ENCODE results near the gene FAR2. TPM values are rescaled to one million over a fixed set of nuclear protein-coding genes. Genes with fewer than 3 reads are reported as not detected.
A peak's percentile ranks its signal among the peaks of the same experiment; 100 is the strongest.

The FAR2 gene
- total RNA-seq, 2 experiments from 2014 or later = 0.53 to 1.6 TPM

DNA sequence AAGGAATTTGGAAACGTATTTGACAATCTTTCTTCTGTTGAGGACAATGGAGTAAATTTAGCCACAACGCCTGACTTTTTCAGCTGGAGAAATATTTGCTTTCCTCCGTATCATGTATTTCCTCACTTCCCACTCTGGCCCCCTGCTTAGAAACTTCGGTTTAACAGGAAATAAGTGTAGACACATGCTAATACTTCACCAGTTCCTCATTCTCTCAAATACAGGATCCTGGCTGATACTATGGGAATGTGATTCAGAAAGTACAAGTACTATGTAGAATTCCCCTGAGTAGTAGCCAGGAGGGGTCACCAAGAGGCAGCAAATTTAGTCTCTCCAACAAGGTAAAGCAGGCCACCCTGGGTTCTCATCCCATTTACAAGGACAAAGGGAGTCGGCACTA is 58.0 kb downstream of the FAR2 start:
- ATAC-seq (ENCODE audit: poor library complexity) (no peak), DNase-seq (peak in 2 of 14 experiments; percentile 33 to 47)
- Mint-ChIP-seq H3K27ac (no peak overlapping the region), H3K9me3 (peaks cover 4% of the 10 kb centered on the region), H3K36me3 (ENCODE audit: low read depth) (no peaks in the 10 kb centered on the region), H3K27me3 (no peaks in the 10 kb centered on the region), H3K4me3 (no peak overlapping the region), H3K4me1 (ENCODE audit: low read depth) (no peaks in the 10 kb centered on the region)
- Histone ChIP-seq H3K4me3 (ENCODE audit: low read length) (no peak overlapping the region), H3K27ac (ENCODE audit: low read depth in 1 of 2, low read length in 2 of 2) (no peak overlapping the region), H3K36me3 (ENCODE audit: insufficient read depth, low read length) (no peaks in the 10 kb centered on the region), H3K27me3 (ENCODE audit: control insufficient read depth in 1 of 2, insufficient read depth in 2 of 2, low read length in 2 of 2) (no peaks in the 10 kb centered on the region), H3K9me3 (ENCODE audit: control insufficient read depth in 1 of 2, insufficient read depth in 1 of 2, low read length in 2 of 2) (no peaks in the 10 kb centered on the region), H3K4me1 (ENCODE audit: insufficient read depth, low read length) (no peaks in the 10 kb centered on the region)
- ChIA-PET CTCF (no interaction called here), POLR2A (no interaction called here)
- intact Hi-C loops (cut with DNase I, micrococcal nuclease) = no loop called here
- no peak for TF ChIP-seq CTCF (IDR thresholded peaks at IDR 0.05)

DNA sequence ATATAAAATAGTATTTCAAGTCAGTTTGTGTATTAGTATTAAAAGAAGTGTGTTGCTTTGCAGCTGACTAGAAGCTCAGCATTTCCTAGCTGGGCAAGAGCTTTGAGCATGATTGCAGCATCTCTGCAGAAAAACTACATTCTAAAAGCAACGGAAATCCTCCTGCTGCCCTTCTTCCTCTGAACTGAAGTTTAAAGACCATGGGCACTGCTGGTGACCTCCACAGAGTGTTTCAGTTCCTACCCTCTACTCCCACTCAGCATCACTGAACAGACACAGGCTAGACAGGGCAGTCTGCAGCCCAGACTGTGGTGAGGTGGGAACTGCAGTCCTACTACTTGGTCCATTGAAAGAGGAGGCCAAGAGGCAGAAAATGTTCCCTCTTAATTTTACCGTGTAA is 59.0 kb downstream of the FAR2 start:
- no peak overlapping the region for H3K4me3 Mint-ChIP-seq
- H3K4me1 Mint-ChIP-seq (ENCODE audit: low read depth) = no peaks in the 10 kb centered on the region
- ChIA-PET CTCF (no interaction called here), POLR2A (no interaction called here)
- ATAC-seq (ENCODE audit: poor library complexity) (no peak), DNase-seq (no peak)
- H3K36me3 ChIP-seq (ENCODE audit: insufficient read depth, low read length) = no peaks in the 10 kb centered on the region
- TF ChIP-seq CTCF (IDR thresholded peaks at IDR 0.05) = no peak
- no peaks in the 10 kb centered on the region for H3K9me3 ChIP-seq (ENCODE audit: control insufficient read depth in 1 of 2, insufficient read depth in 1 of 2, low read length in 2 of 2)
- H3K4me3 ChIP-seq (ENCODE audit: low read length) = no peak overlapping the region
- intact Hi-C loops (cut with DNase I, micrococcal nuclease) = no loop called here
- no peaks in the 10 kb centered on the region for H3K36me3 Mint-ChIP-seq (ENCODE audit: low read depth)
- no peaks in the 10 kb centered on the region for H3K27me3 Mint-ChIP-seq
- no peaks in the 10 kb centered on the region for H3K4me1 ChIP-seq (ENCODE audit: insufficient read depth, low read length)
- no peak overlapping the region for H3K27ac Mint-ChIP-seq
- H3K27ac ChIP-seq (ENCODE audit: low read depth in 1 of 2, low read length in 2 of 2) = no peak overlapping the region
- no peaks in the 10 kb centered on the region for H3K9me3 Mint-ChIP-seq
- no peaks in the 10 kb centered on the region for H3K27me3 ChIP-seq (ENCODE audit: control insufficient read depth in 1 of 2, insufficient read depth in 2 of 2, low read length in 2 of 2)

DNA sequence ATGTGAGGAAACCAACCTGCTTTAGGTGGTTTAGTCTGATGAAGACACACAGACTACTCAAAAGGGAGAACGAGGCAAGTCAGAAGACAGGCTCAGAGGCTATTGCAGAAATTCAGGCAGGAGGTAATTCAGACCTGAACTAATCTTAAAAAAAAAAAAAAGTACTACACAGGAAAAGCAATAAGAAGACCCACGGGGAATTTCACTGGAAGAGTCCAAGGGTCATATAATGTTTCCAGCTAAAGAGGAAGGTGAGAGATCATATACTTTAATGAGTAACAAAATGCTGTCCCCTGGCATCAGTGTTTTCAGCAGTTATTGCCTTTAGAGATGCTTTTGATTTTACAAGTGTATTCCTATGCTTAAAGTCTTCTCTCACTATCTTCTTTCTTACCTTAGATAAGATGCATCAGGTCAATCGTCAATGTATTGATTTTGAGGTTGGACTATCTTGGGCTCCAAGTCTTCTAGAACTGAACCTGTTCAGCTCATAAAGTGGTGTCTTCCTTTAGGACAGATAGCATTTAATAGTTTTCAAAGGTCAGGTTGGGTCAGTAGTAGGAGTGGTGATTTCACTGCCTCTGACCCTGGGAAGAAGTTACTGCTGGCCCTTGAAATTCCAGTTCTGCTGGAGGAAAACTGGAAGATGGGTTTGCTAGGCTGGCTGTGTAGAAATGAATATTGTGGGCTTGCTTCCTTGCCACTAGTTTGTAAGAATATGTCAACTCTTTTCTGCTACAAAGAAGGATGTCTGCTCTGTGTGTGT is 60.0 kb downstream of the FAR2 start:
- H3K27ac Mint-ChIP-seq = no peak overlapping the region
- POLR2A ChIA-PET = no interaction called here

More for the DNA sequence above, 60.0 kb downstream of the FAR2 start:
- no peaks in the 10 kb centered on the region for H3K36me3 Mint-ChIP-seq (ENCODE audit: low read depth)
- CTCF ChIA-PET = no interaction called here
- no peak for TF ChIP-seq CTCF (IDR thresholded peaks at IDR 0.05)
- H3K27me3 ChIP-seq (ENCODE audit: control insufficient read depth in 1 of 2, insufficient read depth in 2 of 2, low read length in 2 of 2) = no peaks in the 10 kb centered on the region
- intact Hi-C loops (cut with DNase I, micrococcal nuclease) = no loop called here
- no peaks in the 10 kb centered on the region for H3K4me1 ChIP-seq (ENCODE audit: insufficient read depth, low read length)
- ATAC-seq (ENCODE audit: poor library complexity) (no peak), DNase-seq (no peak)
- no peaks in the 10 kb centered on the region for H3K27me3 Mint-ChIP-seq
- no peak overlapping the region for H3K4me3 ChIP-seq (ENCODE audit: low read length)
- no peaks in the 10 kb centered on the region for H3K9me3 Mint-ChIP-seq
- H3K9me3 ChIP-seq (ENCODE audit: control insufficient read depth in 1 of 2, insufficient read depth in 1 of 2, low read length in 2 of 2) = no peaks in the 10 kb centered on the region
- H3K27ac ChIP-seq (ENCODE audit: low read depth in 1 of 2, low read length in 2 of 2) = no peak overlapping the region
- H3K4me3 Mint-ChIP-seq = no peak overlapping the region
- H3K4me1 Mint-ChIP-seq (ENCODE audit: low read depth) = no peaks in the 10 kb centered on the region
- H3K36me3 ChIP-seq (ENCODE audit: insufficient read depth, low read length) = no peaks in the 10 kb centered on the region

Measured in CD4-positive, alpha-beta T cell (primary cell).